Upper lobe of right lung (tissue), 1 donor: Measurements from ENCODE around the gene TTYH3. TPM values are rescaled to one million over a fixed set of nuclear protein-coding genes. Genes with fewer than 3 reads are reported as not detected.

ENCODE experiments used
- ATAC-seq: fragments of 200-7000 bp; cut with Tn5 transposase; one replicate; pipeline ENCODE4 v1.9.1; 2020; ENCODE audit warnings: mild to moderate bottlenecking, moderate library complexity
- DNase-seq: peaks from one replicate; pipeline ENCODE4 v3.0.0-alpha.2; 2020
- H3K27ac ChIP-seq: fragments of 200-600 bp; one replicate; pipeline ENCODE4 v1.8.0; 2022
- H3K27me3 ChIP-seq: fragments of 200-600 bp; one replicate; pipeline ENCODE4 v1.8.0; 2022; ENCODE audit warnings: mild to moderate bottlenecking
- H3K36me3 ChIP-seq: fragments of 200-600 bp; one replicate; pipeline ENCODE4 v1.8.0; 2022
- H3K4me1 ChIP-seq: fragments of 200-600 bp; one replicate; pipeline ENCODE4 v1.8.0; 2022
- H3K4me3 ChIP-seq: fragments of 200-600 bp; one replicate; pipeline ENCODE4 v1.8.0; 2022; ENCODE audit warnings: mild to moderate bottlenecking
- H3K9me3 ChIP-seq: fragments of 200-600 bp; one replicate; pipeline ENCODE4 v1.8.0; 2022
- CTCF ChIP-seq: fragments of 200-600 bp; IDR thresholded peaks from one replicate; pipeline ENCODE4 v1.8.0; 2022; ENCODE audit warnings: antibody characterized with exemption
- intact Hi-C: fragments of 100-400 bp; cut with DNase I; formaldehyde crosslinking; loops from one replicate; pipeline ENCODE4 v1.11.0; 2022
- total RNA-seq: library from RNA; stranded (reverse); fragmentation: NEBNext Ultra II Directional; extraction: Animal tissue kit (Norgen Biotek cat#: 25700); gene quantifications from one replicate; pipeline ENCODE4 v1.2.1, GENCODE V29; 2021
- donor health status: DM: no; HTN: yes; CAD: no; lungs with severe emphysema.

TTYH3 gene
- total RNA-seq, 1 donor from 2014 or later = 48.8 TPM

DNA sequence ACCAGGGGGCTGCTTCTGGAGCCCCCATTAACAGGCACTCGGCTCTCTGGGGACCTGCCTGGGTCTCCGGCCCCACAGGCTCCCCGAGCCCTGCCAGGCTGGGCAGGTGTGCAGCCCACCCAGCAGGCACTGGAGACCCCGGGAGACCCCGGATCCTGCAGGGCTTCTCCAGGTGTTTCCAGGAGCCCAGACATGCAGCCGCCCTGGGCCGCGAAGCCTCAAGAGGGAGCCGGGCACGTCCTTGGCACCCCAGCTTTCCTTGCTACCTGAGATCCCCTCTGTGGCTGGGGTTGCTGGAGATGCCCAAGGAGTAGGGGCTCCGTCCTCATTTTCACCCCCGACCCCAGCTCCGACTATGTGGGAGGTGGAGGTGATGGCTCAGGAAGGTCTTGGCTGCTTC lies 48.5 kb downstream of the TTYH3 start:
- DNase-seq (no peak), ATAC-seq (no peak)
- Histone ChIP-seq H3K27ac (no peak overlapping the region), H3K4me1 (no peaks in the 10 kb centered on the region), H3K4me3 (no peak overlapping the region), H3K9me3 (no peaks in the 10 kb centered on the region), H3K27me3 (peaks cover 6% of the 10 kb centered on the region), H3K36me3 (no peaks in the 10 kb centered on the region)
- no peak for TF ChIP-seq CTCF
- intact Hi-C loops = no loop called here

DNA sequence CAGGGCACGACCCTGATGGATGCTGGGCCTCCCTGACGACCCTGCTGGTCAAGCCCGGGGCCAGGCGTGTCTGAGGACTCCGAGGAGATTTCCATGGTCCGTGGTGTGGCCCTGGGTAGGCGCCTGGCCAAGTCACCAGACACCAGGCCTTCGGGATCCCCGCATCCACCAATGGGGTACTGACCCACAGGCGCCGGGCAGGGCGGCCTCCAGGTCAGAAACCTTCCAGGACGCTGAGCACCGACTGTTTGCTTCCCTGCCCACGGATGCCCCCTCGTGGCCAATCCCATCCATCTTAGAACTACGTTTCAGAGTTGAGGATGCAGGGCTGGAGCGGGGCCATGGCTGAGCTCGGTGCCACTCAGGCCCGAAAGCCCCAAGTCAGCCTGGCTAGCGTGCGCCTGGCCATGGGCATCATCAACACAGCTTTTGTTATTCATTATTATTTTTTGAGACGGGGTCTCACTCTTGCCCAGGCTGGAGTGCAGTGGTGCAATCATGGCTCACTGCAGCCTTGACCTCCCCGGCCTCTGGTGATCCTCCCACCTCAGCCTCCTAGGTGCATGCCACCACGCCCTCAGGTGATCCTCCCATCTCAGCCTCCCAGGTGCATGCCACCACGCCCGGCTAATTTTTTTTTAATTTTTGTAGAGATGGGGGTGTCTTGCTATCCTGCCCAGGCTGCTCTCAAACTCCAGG lies 49.2 kb downstream of the TTYH3 start:
- peaks cover 10% of the 10 kb centered on the region for H3K27me3 ChIP-seq
- no peaks in the 10 kb centered on the region for H3K4me1 ChIP-seq
- DNase-seq = peak; percentile 91
- no peaks in the 10 kb centered on the region for H3K9me3 ChIP-seq
- no peak overlapping the region for H3K27ac ChIP-seq
- intact Hi-C loops = no loop called here
- H3K36me3 ChIP-seq = no peaks in the 10 kb centered on the region
- TF ChIP-seq CTCF = peak; percentile 71
- peak; percentile 89 for ATAC-seq
- H3K4me3 ChIP-seq = no peak overlapping the region

GRCh38 chr7:2681929-2682799 lies 50.4 kb downstream of the TTYH3 start:
- no peak overlapping the region for H3K27ac ChIP-seq
- DNase-seq (no peak), ATAC-seq (no peak)
- peaks cover 22% of the 10 kb centered on the region for H3K27me3 ChIP-seq
- no peak overlapping the region for H3K4me3 ChIP-seq
- no peaks in the 10 kb centered on the region for H3K9me3 ChIP-seq
- H3K4me1 ChIP-seq = no peaks in the 10 kb centered on the region
- TF ChIP-seq CTCF = no peak
- H3K36me3 ChIP-seq = no peaks in the 10 kb centered on the region
- intact Hi-C loops = no loop called here

- DNase-seq (no peak), ATAC-seq (no peak)
- Histone ChIP-seq H3K27me3 (peaks cover 46% of the 10 kb centered on the region), H3K4me3 (no peak overlapping the region), H3K36me3 (no peaks in the 10 kb centered on the region), H3K4me1 (peaks cover 13% of the 10 kb centered on the region), H3K27ac (no peak overlapping the region), H3K9me3 (no peaks in the 10 kb centered on the region)
- no peak for TF ChIP-seq CTCF
- intact Hi-C loops = no loop called here
These were observed 52.7 kb downstream of the TTYH3 start for GRCh38 chr7:2684501-2684900.

- Histone ChIP-seq H3K4me3 (no peak overlapping the region), H3K4me1 (peaks cover 13% of the 10 kb centered on the region), H3K27ac (no peak overlapping the region), H3K27me3 (peaks cover 44% of the 10 kb centered on the region), H3K36me3 (no peaks in the 10 kb centered on the region), H3K9me3 (no peaks in the 10 kb centered on the region)
- DNase-seq (no peak), ATAC-seq (no peak)
- intact Hi-C loops = no loop called here
- TF ChIP-seq CTCF = no peak
These were observed 54.3 kb downstream of the TTYH3 start for GRCh38 chr7:2686101-2686500.
